GM12878 (cell line): ENCODE data around the gene ACTN3. TPM values are rescaled to one million over a fixed set of nuclear protein-coding genes. Genes with fewer than 3 reads are reported as not detected.

Experiments
- BMI1 ChIP-seq: fragments of 450-650 bp; IDR thresholded peaks from 2 replicates; pipeline ENCODE4 v1.6.1; 2016; ENCODE audit warnings: mild to moderate bottlenecking, moderate library complexity, borderline replicate concordance
- CEBPB ChIP-seq, 2 experiments: fragments of 150-350 bp in 1 of 2; IDR thresholded peaks; 2 replicates each; pipeline ENCODE4 v1.6.1; 2012 to 2014; ENCODE audit warnings: low read depth in 2 of 2, low read length in 2 of 2, borderline replicate concordance in 1 of 2, inconsistent platforms in 1 of 2
- ESRRA ChIP-seq: IDR thresholded peaks from 2 replicates; pipeline ENCODE4 v1.6.1; 2012; ENCODE audit warnings: mild to moderate bottlenecking, low read length, improper control_type of control experiment
- HDGF ChIP-seq: fragments of 450-650 bp; IDR thresholded peaks from 2 replicates; pipeline ENCODE4 v1.6.1; 2016; ENCODE audit warnings: antibody characterized with exemption
- KDM1A ChIP-seq: fragments of 200-600 bp; sonication (generic); IDR thresholded peaks from 2 replicates; pipeline ENCODE4 v1.6.1; 2016; ENCODE audit warnings: borderline replicate concordance
- MEF2A ChIP-seq: IDR thresholded peaks from 2 replicates; pipeline ENCODE4 v1.6.1; 2011; ENCODE audit warnings: low read depth, mild to moderate bottlenecking, low read length, moderate library complexity; ENCODE audit not compliant: insufficient read depth
- MXI1 ChIP-seq: fragments of 150-350 bp; IDR thresholded peaks from 2 replicates; pipeline ENCODE4 v1.6.1; 2011; ENCODE audit warnings: low read depth, mild to moderate bottlenecking, inconsistent platforms, low read length, improper control_type of control experiment
- NBN ChIP-seq: fragments of 450-650 bp; IDR thresholded peaks from 2 replicates; pipeline ENCODE4 v1.6.1; 2016
- NFIC ChIP-seq: IDR thresholded peaks from 2 replicates; pipeline ENCODE4 v1.6.1; 2012; ENCODE audit warnings: low read depth, mild to moderate bottlenecking, inconsistent platforms, low read length, moderate library complexity
- NR2C2 ChIP-seq: IDR thresholded peaks from 2 replicates; pipeline ENCODE4 v1.6.1; 2011; ENCODE audit warnings: borderline replicate concordance, low read depth; ENCODE audit not compliant: control insufficient read depth, insufficient read length
- PML ChIP-seq: IDR thresholded peaks from 2 replicates; pipeline ENCODE4 v1.6.1; 2012; ENCODE audit warnings: low read length, inconsistent platforms
- RAD21 ChIP-seq: IDR thresholded peaks from 2 replicates; pipeline ENCODE4 v1.6.1; 2011; ENCODE audit warnings: mild to moderate bottlenecking, low read depth, low read length, moderate library complexity; ENCODE audit not compliant: insufficient read depth
- SIX5 ChIP-seq: IDR thresholded peaks from 2 replicates; pipeline ENCODE4 v1.6.1; 2011; ENCODE audit warnings: mild to moderate bottlenecking, low read depth, low read length, moderate library complexity; ENCODE audit not compliant: severe bottlenecking
- SMC3 ChIP-seq: IDR thresholded peaks from 2 replicates; pipeline ENCODE4 v1.6.1; 2011; ENCODE audit warnings: low read length, improper control_type of control experiment, borderline replicate concordance
- SPI1 ChIP-seq: IDR thresholded peaks from 2 replicates; pipeline ENCODE4 v1.6.1; 2011; ENCODE audit warnings: low read depth, mild to moderate bottlenecking, low read length, moderate library complexity, borderline replicate concordance; ENCODE audit not compliant: insufficient read depth
- SRF ChIP-seq, 2 experiments: IDR thresholded peaks; 2 replicates each; pipeline ENCODE4 v1.6.1; 2011; ENCODE audit warnings: low read depth in 2 of 2, low read length in 2 of 2, mild to moderate bottlenecking in 1 of 2, moderate library complexity in 1 of 2
- STAT1 ChIP-seq: fragments of 450-650 bp; conservative IDR thresholded peaks from 2 replicates; pipeline ENCODE4 v1.6.1; 2014; ENCODE audit warnings: antibody characterized with exemption, mild to moderate bottlenecking
- SUPT20H ChIP-seq: IDR thresholded peaks from 2 replicates; pipeline ENCODE4 v1.6.1; 2011; ENCODE audit warnings: low read depth, mild to moderate bottlenecking, low read length, moderate library complexity, borderline replicate concordance; ENCODE audit not compliant: control insufficient read depth
- USF1 ChIP-seq: IDR thresholded peaks from 2 replicates; pipeline ENCODE4 v1.6.1; 2011; ENCODE audit warnings: borderline replicate concordance, low read depth, mild to moderate bottlenecking, moderate library complexity, mixed read lengths, low read length; ENCODE audit not compliant: insufficient read depth; ENCODE audit errors: extremely low read length
- ZBTB40 ChIP-seq: fragments of 450-650 bp; IDR thresholded peaks from 2 replicates; pipeline ENCODE4 v1.6.1; 2016; ENCODE audit warnings: mild to moderate bottlenecking, moderate library complexity, borderline replicate concordance
- polyA plus RNA-seq, 11 experiments: library from polyadenylated mRNA; depleted of rRNA in 4 of 11; unstranded in 6 of 11; stranded (reverse) in 5 of 11; fragments of >200 nt; fragmentation: Nextera tagmentation in 4 of 11; fragmentation: Illumina TruSeq in 1 of 11; extraction: Ambion mirVana in 4 of 11; extraction: Trizol in 1 of 11; gene quantifications; 1 replicate in 1 of 11; 2 replicates in 10 of 11; pipeline versions ENCODE4 v1.2.1 to v1.2.3, GENCODE V29; 2011 to 2016; ENCODE audit warnings: inconsistent platforms in 2 of 11, missing spikeins in 2 of 11, low read depth in 1 of 11
- total RNA-seq, 4 experiments: library from RNA; depleted of rRNA in 3 of 4; stranded (reverse); fragments of >200 nt in 3 of 4; fragmentation: Illumina TruSeq in 1 of 4; extraction: Trizol in 1 of 4; gene quantifications; 2 replicates each; pipeline versions ENCODE4 v1.2.1 to v1.2.3, GENCODE V29; 2013 to 2021
- TF ChIP-seq, protein P1 (sequence below): fragments of 450-650 bp; IDR thresholded peaks from 2 replicates; pipeline ENCODE4 v1.6.1; 2017; ENCODE audit warnings: mild to moderate bottlenecking, moderate library complexity

ACTN3 gene
- total and polyA plus RNA-seq, 10 of the 15 experiments (the other 5 are each of a cell fraction or from before 2014, with no cell fraction given), result 0.06 to 0.67 (median 0.17) TPM; not detected in 3

DNA sequence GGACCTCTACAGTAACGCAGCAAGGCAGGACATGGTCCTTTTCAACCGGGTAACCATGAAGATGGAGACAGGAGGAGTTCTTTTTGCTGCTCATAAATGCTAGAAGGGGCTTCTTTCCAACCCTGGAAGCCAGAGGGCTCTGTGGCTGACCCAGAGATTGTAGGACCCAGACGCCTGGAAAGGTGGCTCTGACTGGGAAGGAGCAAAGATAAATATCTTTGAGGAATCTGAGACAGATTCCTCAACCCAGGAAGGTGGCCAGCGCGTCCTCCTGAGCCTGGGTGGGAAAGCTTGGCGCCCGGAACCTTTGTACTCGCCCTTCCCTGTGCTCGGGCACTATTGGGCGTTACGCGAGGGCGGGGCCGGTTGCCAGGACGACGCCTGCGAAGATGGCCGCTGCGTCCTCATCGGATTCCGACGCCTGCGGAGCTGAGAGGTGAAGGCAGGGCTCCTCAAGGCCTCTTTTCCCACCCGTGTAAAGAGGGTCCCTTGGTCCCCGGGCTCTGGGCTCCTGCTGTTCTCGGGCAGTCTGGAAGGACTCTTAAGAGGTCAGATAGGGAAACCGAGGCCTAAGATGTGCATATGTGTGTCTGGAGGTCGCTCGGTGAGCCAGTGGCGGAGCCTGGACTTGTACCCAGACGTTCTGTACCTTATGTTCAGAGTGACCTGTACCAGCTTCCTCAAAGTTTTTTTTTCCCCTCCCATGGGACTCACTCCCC, 36.3 kb upstream of the ACTN3 start, which contains the start of gene BBS1 (continued):
- no peak for TF ChIP-seq USF1
- TF ChIP-seq, protein P1, sequence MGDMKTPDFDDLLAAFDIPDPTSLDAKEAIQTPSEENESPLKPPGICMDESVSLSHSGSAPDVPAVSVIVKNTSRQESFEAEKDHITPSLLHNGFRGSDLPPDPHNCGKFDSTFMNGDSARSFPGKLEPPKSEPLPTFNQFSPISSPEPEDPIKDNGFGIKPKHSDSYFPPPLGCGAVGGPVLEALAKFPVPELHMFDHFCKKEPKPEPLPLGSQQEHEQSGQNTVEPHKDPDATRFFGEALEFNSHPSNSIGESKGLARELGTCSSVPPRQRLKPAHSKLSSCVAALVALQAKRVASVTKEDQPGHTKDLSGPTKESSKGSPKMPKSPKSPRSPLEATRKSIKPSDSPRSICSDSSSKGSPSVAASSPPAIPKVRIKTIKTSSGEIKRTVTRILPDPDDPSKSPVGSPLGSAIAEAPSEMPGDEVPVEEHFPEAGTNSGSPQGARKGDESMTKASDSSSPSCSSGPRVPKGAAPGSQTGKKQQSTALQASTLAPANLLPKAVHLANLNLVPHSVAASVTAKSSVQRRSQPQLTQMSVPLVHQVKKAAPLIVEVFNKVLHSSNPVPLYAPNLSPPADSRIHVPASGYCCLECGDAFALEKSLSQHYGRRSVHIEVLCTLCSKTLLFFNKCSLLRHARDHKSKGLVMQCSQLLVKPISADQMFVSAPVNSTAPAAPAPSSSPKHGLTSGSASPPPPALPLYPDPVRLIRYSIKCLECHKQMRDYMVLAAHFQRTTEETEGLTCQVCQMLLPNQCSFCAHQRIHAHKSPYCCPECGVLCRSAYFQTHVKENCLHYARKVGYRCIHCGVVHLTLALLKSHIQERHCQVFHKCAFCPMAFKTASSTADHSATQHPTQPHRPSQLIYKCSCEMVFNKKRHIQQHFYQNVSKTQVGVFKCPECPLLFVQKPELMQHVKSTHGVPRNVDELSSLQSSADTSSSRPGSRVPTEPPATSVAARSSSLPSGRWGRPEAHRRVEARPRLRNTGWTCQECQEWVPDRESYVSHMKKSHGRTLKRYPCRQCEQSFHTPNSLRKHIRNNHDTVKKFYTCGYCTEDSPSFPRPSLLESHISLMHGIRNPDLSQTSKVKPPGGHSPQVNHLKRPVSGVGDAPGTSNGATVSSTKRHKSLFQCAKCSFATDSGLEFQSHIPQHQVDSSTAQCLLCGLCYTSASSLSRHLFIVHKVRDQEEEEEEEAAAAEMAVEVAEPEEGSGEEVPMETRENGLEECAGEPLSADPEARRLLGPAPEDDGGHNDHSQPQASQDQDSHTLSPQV, result no peak
- peak in 1 of 2 experiments; percentile 88; a peak in 2 of 4 replicates for TF ChIP-seq SRF (IDR thresholded peaks at IDR 0.05; ENCODE audit: low read depth in 2 of 2, low read length in 2 of 2)
- TF ChIP-seq SMC3, result 0 out of 2 replicates have a peak, but pooled peaks have one; percentile 15
- no peak for TF ChIP-seq MEF2A
- no peak for TF ChIP-seq CEBPB (IDR thresholded peaks at IDR 0.05; ENCODE audit: borderline replicate concordance in 1 of 2, low read depth in 2 of 2, low read length in 2 of 2)
- no peak for TF ChIP-seq PML
- TF ChIP-seq RAD21, result no peak
- TF ChIP-seq STAT1, result peak; percentile 52; the same call in 1 of the 2 replicates
- peak; percentile 70 for TF ChIP-seq SIX5
- TF ChIP-seq KDM1A, result no peak
- TF ChIP-seq NR2C2, result no peak
- peak; percentile 94 for TF ChIP-seq ZBTB40
- TF ChIP-seq MXI1, result peak; percentile 97
- TF ChIP-seq SUPT20H, result no peak
- TF ChIP-seq BMI1, result peak; percentile 97
- TF ChIP-seq HDGF, result no peak
- 0 out of 2 replicates have a peak, but pooled peaks have one; percentile 33 for TF ChIP-seq NBN
- no peak for TF ChIP-seq NFIC
- 0 out of 2 replicates have a peak, but pooled peaks have one; percentile 24 for TF ChIP-seq ESRRA
- TF ChIP-seq SPI1, result no peak
